Tibial nerve (tissue), 4 donors: ENCODE data around the gene C1R. TPM values are rescaled to one million over a fixed set of nuclear protein-coding genes. Genes with fewer than 3 reads are reported as not detected.

Source experiments
- DNase-seq, 2 donors: peaks; one replicate each; pipeline ENCODE4 v3.0.0-alpha.2; 2019; ENCODE audit warnings: low spot score in 2 of 2
- H3K27ac ChIP-seq, 4 donors: fragments of 200-600 bp; sonication (generic) in 3 of 4; one replicate each; pipeline ENCODE4 v1.5.1; 2017 to 2019; ENCODE audit warnings: mild to moderate bottlenecking in 1 of 4
- H3K27me3 ChIP-seq, 2 donors: fragments of 200-600 bp; sonication (generic) in 1 of 2; one replicate each; pipeline versions ENCODE4 v1.5.1 to v1.6.0; 2017 to 2019
- H3K36me3 ChIP-seq, 3 donors: fragments of 200-600 bp; sonication (generic); one replicate each; pipeline ENCODE4 v1.5.1; 2018 to 2019
- H3K4me1 ChIP-seq, 4 donors: fragments of 200-600 bp; sonication (generic) in 3 of 4; one replicate each; pipeline ENCODE4 v1.5.1; 2017 to 2019
- H3K4me3 ChIP-seq, 4 donors: fragments of 200-600 bp; sonication (generic) in 3 of 4; one replicate each; pipeline ENCODE4 v1.5.1; 2017 to 2019; ENCODE audit warnings: mild to moderate bottlenecking in 1 of 4, moderate library complexity in 1 of 4
- H3K9me3 ChIP-seq, 4 donors: fragments of 200-600 bp; sonication (generic) in 3 of 4; one replicate each; pipeline ENCODE4 v1.5.1; 2017 to 2019
- EP300 ChIP-seq, 2 donors: sonication (generic); formaldehyde crosslinking; IDR thresholded peaks; one replicate each; pipeline ENCODE4 v1.6.1; 2017; ENCODE audit warnings: antibody characterized with exemption in 2 of 2, mild to moderate bottlenecking in 1 of 2
- POLR2A ChIP-seq, 2 donors: fragments of 450-650 bp; IDR thresholded peaks; one replicate each; pipeline ENCODE4 v1.6.1; 2017; ENCODE audit warnings: antibody characterized with exemption in 2 of 2, mild to moderate bottlenecking in 2 of 2, moderate library complexity in 2 of 2
- WGBS, 2 donors: methylation state at CpG; one replicate each; pipeline ENCODE4 v1.1.5; 2018; 5-methylcytosine and 5-hydroxymethylcytosine counted together
- total RNA-seq, 4 donors: library from RNA; depleted of rRNA; stranded (reverse); fragments of >200 nt; gene quantifications; one replicate each; pipeline ENCODE4 v1.1.0, GENCODE V29; 2016
- TF ChIP-seq, protein P1 (sequence below), 5 experiments: fragments of 200-600 bp in 3 of 5; fragments of 450-650 bp in 2 of 5; sonication (generic) in 3 of 5; IDR thresholded peaks; one replicate each; pipeline ENCODE4 v1.5.1; 2016 to 2019; ENCODE audit warnings: antibody characterized with exemption in 5 of 5, mild to moderate bottlenecking in 3 of 5, moderate library complexity in 2 of 5

C1R gene
- total RNA-seq, 4 donors from 2014 or later: 528 to 1,237 (median 593) TPM

DNA sequence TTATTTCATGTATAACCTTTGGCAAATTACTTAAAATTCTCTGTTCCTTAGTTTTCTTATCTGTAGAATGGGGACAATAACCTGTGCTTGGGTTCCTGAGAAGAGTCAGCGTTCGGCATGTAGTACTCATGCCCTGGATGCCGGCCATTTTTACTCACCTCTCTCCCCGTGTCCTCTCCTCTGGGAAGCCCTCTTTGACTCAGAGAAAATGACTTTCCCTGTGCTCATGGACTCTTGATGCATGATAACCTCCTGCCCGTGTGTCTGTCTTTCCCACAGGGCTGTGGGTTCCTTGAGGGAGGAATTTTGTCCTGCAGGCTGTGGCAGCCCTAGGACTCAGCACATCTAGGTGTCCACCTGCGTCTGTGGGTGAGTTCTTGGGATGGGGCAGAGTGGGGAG lies 22.6 kb upstream of the C1R start:
- H3K36me3 ChIP-seq: peaks cover 0 to 37% (median 4%) of the 10 kb centered on the region in 3 donors
- H3K9me3 ChIP-seq: no peaks in the 10 kb centered on the region
- H3K4me3 ChIP-seq: no peak overlapping the region
- no peak for DNase-seq
- peaks cover 0 to 31% (median 4%) of the 10 kb centered on the region in 4 donors for H3K4me1 ChIP-seq
- no peak overlapping the region for H3K27ac ChIP-seq
- no peak for TF ChIP-seq POLR2A (IDR thresholded peaks at IDR 0.05)
- TF ChIP-seq EP300 (IDR thresholded peaks at IDR 0.05): no peak
- TF ChIP-seq, protein P1, sequence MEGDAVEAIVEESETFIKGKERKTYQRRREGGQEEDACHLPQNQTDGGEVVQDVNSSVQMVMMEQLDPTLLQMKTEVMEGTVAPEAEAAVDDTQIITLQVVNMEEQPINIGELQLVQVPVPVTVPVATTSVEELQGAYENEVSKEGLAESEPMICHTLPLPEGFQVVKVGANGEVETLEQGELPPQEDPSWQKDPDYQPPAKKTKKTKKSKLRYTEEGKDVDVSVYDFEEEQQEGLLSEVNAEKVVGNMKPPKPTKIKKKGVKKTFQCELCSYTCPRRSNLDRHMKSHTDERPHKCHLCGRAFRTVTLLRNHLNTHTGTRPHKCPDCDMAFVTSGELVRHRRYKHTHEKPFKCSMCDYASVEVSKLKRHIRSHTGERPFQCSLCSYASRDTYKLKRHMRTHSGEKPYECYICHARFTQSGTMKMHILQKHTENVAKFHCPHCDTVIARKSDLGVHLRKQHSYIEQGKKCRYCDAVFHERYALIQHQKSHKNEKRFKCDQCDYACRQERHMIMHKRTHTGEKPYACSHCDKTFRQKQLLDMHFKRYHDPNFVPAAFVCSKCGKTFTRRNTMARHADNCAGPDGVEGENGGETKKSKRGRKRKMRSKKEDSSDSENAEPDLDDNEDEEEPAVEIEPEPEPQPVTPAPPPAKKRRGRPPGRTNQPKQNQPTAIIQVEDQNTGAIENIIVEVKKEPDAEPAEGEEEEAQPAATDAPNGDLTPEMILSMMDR (IDR thresholded peaks at IDR 0.05): no peak
- 87% methylated on average over 6 of the region's 6 CpGs for WGBS, 2 donors
- no peaks in the 10 kb centered on the region for H3K27me3 ChIP-seq

DNA sequence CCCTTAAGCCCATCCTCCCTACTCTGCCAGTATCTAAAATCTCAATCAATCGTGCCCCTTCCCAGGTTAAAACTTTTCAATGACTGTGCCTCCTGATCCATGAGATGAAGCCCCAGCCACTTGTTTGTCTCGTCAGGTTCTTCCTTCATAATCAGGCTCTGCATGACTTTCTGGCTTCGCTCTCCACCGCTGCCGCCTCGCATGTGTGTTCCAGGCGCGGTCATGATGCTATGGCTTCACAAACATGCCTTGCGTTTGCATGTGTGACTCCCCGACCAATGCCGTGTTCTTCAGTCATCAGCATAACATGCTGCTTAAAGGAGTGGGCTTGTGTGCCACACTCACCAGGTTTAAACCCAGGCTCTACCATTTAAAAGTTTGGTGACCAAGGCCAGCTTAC lies 21.8 kb upstream of the C1R start:
- no peak overlapping the region for H3K4me3 ChIP-seq
- no peaks in the 10 kb centered on the region for H3K9me3 ChIP-seq
- peaks cover 0 to 38% (median 8%) of the 10 kb centered on the region in 4 donors for H3K4me1 ChIP-seq
- peak overlapping the region in 1 of 4 donors; percentile 72 for H3K27ac ChIP-seq
- no peak for DNase-seq
- H3K36me3 ChIP-seq: peaks cover 0 to 37% (median 4%) of the 10 kb centered on the region in 3 donors
- TF ChIP-seq EP300 (IDR thresholded peaks at IDR 0.05) (no peak), POLR2A (IDR thresholded peaks at IDR 0.05) (no peak)
- TF ChIP-seq, protein P1 (IDR thresholded peaks at IDR 0.05): no peak
- no peaks in the 10 kb centered on the region for H3K27me3 ChIP-seq
- 85 to 87% methylated on average over 11 of the region's 11 CpGs for WGBS, 2 donors

- peak in 1 of 2 donors; percentile 8 for TF ChIP-seq EP300 (IDR thresholded peaks at IDR 0.05)
- TF ChIP-seq, protein P1 (IDR thresholded peaks at IDR 0.05): peak; percentile 78 to 89 (median 83)
- TF ChIP-seq POLR2A (IDR thresholded peaks at IDR 0.05): no peak
- H3K36me3 ChIP-seq: peaks cover 0 to 37% (median 4%) of the 10 kb centered on the region in 3 donors
- peak overlapping the region in 2 of 4 donors; percentile 36 to 72 for H3K27ac ChIP-seq
- H3K4me3 ChIP-seq: no peak overlapping the region
- DNase-seq: no peak
- H3K4me1 ChIP-seq: peaks cover 0 to 38% (median 8%) of the 10 kb centered on the region in 4 donors
- WGBS, 2 donors: 43 to 45% methylated on average over 5 of the region's 5 CpGs
- no peaks in the 10 kb centered on the region for H3K27me3 ChIP-seq
- no peaks in the 10 kb centered on the region for H3K9me3 ChIP-seq
These were observed 21.2 kb upstream of the C1R start for GRCh38 chr12:7113389-7113871.

DNA sequence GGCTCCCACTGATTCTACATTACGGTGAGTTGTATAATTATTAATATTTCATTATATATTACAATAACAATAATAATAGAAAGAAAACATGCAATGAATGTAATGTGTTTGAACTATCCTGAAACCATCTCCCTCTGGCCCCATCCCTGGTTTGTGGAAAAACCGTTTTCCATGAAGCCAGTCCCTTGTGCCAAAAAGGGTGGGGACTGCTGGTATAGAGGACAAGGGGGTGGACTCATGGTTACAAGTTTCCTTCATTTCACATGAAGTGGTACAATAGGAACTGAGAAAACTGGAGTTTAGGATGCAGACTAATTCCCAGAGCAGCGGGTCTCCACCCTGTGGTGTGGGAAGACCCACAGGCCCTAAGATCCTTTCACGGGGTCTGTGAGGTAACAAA lies 19.8 kb upstream of the C1R start:
- Histone ChIP-seq H3K27ac (peak overlapping the region in 2 of 4 donors; percentile 50 to 72), H3K27me3 (no peaks in the 10 kb centered on the region), H3K36me3 (peaks cover 0 to 24% (median 4%) of the 10 kb centered on the region in 3 donors), H3K9me3 (no peaks in the 10 kb centered on the region), H3K4me3 (no peak overlapping the region), H3K4me1 (peaks cover 0 to 47% (median 10%) of the 10 kb centered on the region in 4 donors)
- DNase-seq: no peak
- TF ChIP-seq EP300 (IDR thresholded peaks at IDR 0.05): no peak
- no peak for TF ChIP-seq POLR2A (IDR thresholded peaks at IDR 0.05)
- TF ChIP-seq, protein P1 (IDR thresholded peaks at IDR 0.05): no peak
- WGBS, 2 donors: 58 to 62% methylated on average over 4 of the region's 4 CpGs

- no peak for DNase-seq
- H3K36me3 ChIP-seq: peaks cover 0 to 20% (median 2%) of the 10 kb centered on the region in 3 donors
- no peak overlapping the region for H3K4me3 ChIP-seq
- H3K9me3 ChIP-seq: peaks cover 0 to 7% (median 0%) of the 10 kb centered on the region in 4 donors
- H3K4me1 ChIP-seq: peaks cover 0 to 56% (median 12%) of the 10 kb centered on the region in 4 donors
- H3K27me3 ChIP-seq: no peaks in the 10 kb centered on the region
- H3K27ac ChIP-seq: peak overlapping the region in 1 of 4 donors; percentile 94
- 87 to 88% methylated on average over 5 of the region's 5 CpGs for WGBS, 2 donors
- TF ChIP-seq EP300 (IDR thresholded peaks at IDR 0.05) (no peak), POLR2A (IDR thresholded peaks at IDR 0.05) (no peak)
- TF ChIP-seq, protein P1 (IDR thresholded peaks at IDR 0.05): no peak
These were observed 18.4 kb upstream of the C1R start for GRCh38 chr12:7110661-7111060.
